ENCODE data around the gene SARS1. TPM values are rescaled to one million over a fixed set of nuclear protein-coding genes. Genes with fewer than 3 reads are reported as not detected.
A peak's percentile ranks its signal among the peaks of the same experiment; 100 is the strongest.

Gene SARS1
- total and polyA plus RNA-seq, 4 donors: 57.5 to 132 (median 92.8) TPM

DNA sequence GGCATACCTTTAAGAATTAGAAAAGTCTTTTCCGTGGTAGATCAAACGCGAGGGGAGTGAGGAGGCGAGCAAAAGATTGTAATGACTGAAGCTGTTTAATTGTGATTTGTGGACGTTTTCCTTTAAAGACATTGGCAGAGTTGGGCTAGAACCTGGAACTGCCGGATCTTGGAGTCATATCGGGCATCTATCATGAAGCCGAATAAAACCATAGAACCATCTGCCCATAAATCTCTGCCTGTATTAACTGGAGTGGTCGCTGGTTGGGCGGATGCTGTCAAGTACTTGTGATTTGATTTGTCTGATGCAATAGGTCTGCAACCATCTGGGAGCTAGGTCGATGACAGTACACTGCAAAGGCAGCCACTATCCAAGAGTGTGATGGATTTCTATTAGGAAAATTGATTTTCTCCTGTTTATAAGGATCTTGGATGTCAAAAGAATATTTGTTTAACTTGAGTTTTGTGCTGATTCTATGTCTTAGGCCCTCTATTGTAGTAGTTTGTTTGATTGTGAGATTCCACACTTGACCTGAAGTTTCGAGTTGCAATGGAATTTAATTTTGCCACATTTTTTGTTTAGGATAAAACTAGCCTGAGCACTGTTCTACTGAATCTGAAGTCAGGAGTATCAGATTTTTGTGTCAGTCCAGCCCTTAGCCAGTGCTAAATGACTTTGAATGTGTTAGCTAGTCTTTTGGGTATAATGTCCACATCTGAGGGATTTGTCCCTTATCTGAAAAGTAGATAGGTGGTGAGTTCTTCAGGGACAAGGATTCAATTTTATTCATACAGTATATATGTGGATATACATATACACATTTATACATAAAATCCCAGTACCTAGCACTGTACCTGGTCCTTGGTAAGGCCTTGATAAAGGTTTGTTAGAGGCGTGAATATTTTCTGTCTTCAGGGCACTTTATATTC lies 1.2 kb downstream of the SARS1 start:
- Histone ChIP-seq H3K9ac (ENCODE audit: low read depth in 1 of 2, low read length in 2 of 2) (peak overlapping the region; percentile 77 to 88), H3K27ac (ENCODE audit: low read depth in 1 of 2, low read length in 2 of 2) (peak overlapping the region; percentile 84 to 90), H3K9me3 (ENCODE audit: control insufficient read depth in 4 of 4, low read length in 3 of 4) (no peaks in the 10 kb centered on the region), H3K4me1 (ENCODE audit: control insufficient read depth in 4 of 4, insufficient read depth in 4 of 4, low read length in 3 of 4) (peaks cover 6 to 32% (median 25%) of the 10 kb centered on the region in 4 donors), H3K4me3 (ENCODE audit: low read depth in 1 of 3, low read length in 3 of 3) (peak overlapping the region; percentile 74 to 99 (median 93)), H3K36me3 (ENCODE audit: control insufficient read depth in 4 of 4, insufficient read depth in 3 of 4, low read depth in 1 of 4, low read length in 3 of 4) (no peaks in the 10 kb centered on the region), H3K27me3 (ENCODE audit: control insufficient read depth in 4 of 4, insufficient read depth in 4 of 4, low read length in 3 of 4) (no peaks in the 10 kb centered on the region)
- WGBS: 11% methylated on average over 13 of the region's 13 CpGs
- DNase-seq (ENCODE audit: low spot score): no peak
- TF ChIP-seq, protein P1, sequence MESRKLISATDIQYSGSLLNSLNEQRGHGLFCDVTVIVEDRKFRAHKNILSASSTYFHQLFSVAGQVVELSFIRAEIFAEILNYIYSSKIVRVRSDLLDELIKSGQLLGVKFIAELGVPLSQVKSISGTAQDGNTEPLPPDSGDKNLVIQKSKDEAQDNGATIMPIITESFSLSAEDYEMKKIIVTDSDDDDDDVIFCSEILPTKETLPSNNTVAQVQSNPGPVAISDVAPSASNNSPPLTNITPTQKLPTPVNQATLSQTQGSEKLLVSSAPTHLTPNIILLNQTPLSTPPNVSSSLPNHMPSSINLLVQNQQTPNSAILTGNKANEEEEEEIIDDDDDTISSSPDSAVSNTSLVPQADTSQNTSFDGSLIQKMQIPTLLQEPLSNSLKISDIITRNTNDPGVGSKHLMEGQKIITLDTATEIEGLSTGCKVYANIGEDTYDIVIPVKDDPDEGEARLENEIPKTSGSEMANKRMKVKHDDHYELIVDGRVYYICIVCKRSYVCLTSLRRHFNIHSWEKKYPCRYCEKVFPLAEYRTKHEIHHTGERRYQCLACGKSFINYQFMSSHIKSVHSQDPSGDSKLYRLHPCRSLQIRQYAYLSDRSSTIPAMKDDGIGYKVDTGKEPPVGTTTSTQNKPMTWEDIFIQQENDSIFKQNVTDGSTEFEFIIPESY (IDR thresholded peaks at IDR 0.05): no peak
- TF ChIP-seq, protein P2, sequence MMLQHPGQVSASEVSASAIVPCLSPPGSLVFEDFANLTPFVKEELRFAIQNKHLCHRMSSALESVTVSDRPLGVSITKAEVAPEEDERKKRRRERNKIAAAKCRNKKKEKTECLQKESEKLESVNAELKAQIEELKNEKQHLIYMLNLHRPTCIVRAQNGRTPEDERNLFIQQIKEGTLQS (IDR thresholded peaks at IDR 0.05): peak; percentile 71
- TF ChIP-seq GABPA (IDR thresholded peaks at IDR 0.05 in 1 of 2, conservative IDR thresholded peaks at IDR 0.05 in 1 of 2) (no peak), FOXA2 (IDR thresholded peaks at IDR 0.05) (no peak), MAX (IDR thresholded peaks at IDR 0.05) (no peak), RAD21 (IDR thresholded peaks at IDR 0.05) (no peak), EGR1 (IDR thresholded peaks at IDR 0.05; ENCODE audit: low read depth in 2 of 2) (no peak), YY1 (IDR thresholded peaks at IDR 0.05) (peak; percentile 49), HNF4A (conservative IDR thresholded peaks at IDR 0.05) (peak; percentile 4 to 17), JUND (IDR thresholded peaks at IDR 0.05) (peak in 1 of 2 donors; percentile 56), TAF1 (conservative IDR thresholded peaks at IDR 0.05) (peak; percentile 71), RXRA (IDR thresholded peaks at IDR 0.05) (peak in 1 of 2 donors; percentile 37), REST (IDR thresholded peaks at IDR 0.05) (peak; percentile 6)

DNA sequence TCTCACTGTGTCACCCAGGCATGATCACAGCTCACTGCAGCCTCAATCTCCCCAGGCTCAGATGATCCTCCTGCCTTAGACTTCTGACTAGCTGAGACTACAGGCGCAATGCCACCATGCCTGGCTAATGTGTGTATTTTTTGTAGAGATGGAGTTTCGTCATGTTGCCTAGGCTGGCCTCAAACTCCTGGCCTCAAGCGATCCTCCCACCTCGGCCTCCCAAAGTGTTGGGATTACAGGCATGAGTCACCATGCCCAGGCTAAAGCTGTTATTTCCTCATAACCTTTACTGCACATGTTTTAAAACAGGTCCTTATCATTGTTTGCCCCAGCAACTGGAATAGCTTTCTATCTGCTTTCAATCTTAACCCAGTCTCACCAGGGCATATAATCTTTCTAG lies 2.9 kb downstream of the SARS1 start:
- H3K4me3 ChIP-seq (ENCODE audit: low read depth in 1 of 3, low read length in 3 of 3): no peak overlapping the region
- no peaks in the 10 kb centered on the region for H3K36me3 ChIP-seq (ENCODE audit: control insufficient read depth in 4 of 4, insufficient read depth in 3 of 4, low read depth in 1 of 4, low read length in 3 of 4)
- H3K9ac ChIP-seq (ENCODE audit: low read depth in 1 of 2, low read length in 2 of 2): no peak overlapping the region
- H3K27me3 ChIP-seq (ENCODE audit: control insufficient read depth in 4 of 4, insufficient read depth in 4 of 4, low read length in 3 of 4): no peaks in the 10 kb centered on the region
- H3K27ac ChIP-seq (ENCODE audit: low read depth in 1 of 2, low read length in 2 of 2): peak overlapping the region in 1 of 2 donors; percentile 17
- no peak for DNase-seq (ENCODE audit: low spot score)
- H3K9me3 ChIP-seq (ENCODE audit: control insufficient read depth in 4 of 4, low read length in 3 of 4): no peaks in the 10 kb centered on the region
- 88% methylated on average over 4 of the region's 4 CpGs for WGBS
- peaks cover 6 to 32% (median 25%) of the 10 kb centered on the region in 4 donors for H3K4me1 ChIP-seq (ENCODE audit: control insufficient read depth in 4 of 4, insufficient read depth in 4 of 4, low read length in 3 of 4)
- TF ChIP-seq REST (IDR thresholded peaks at IDR 0.05) (no peak), MAX (IDR thresholded peaks at IDR 0.05) (no peak), JUND (IDR thresholded peaks at IDR 0.05) (peak in 1 of 2 donors; percentile 19), HNF4G (IDR thresholded peaks at IDR 0.05) (no peak)
- TF ChIP-seq, protein P1 (IDR thresholded peaks at IDR 0.05): no peak
- TF ChIP-seq, protein P2 (IDR thresholded peaks at IDR 0.05): no peak
